ENCODE measurements around the gene TCEA2.
"Not testable (repeated sequence)": the region's sequence is repeated elsewhere in the genome, so short reads cannot be mapped to it uniquely, and the experiment has no call there.

Gene TCEA2

GRCh38 chr20:64116016-64116415 is 53.0 kb downstream of the TCEA2 start:
- Histone ChIP-seq H2AFZ (ENCODE audit: low read length) (no peak overlapping the region), H3K9me2 (replicated peaks; ENCODE audit: insufficient read depth, low read length) (no peaks in the 10 kb centered on the region), H3K79me2 (ENCODE audit: low read length) (no peaks in the 10 kb centered on the region), H3F3A (ENCODE audit: insufficient read depth, low read length) (no peaks in the 10 kb centered on the region), H4K20me1 (ENCODE audit: insufficient read depth, low read length) (no peaks in the 10 kb centered on the region), H3K9ac (ENCODE audit: low read length) (no peak overlapping the region), H3K36me3 (replicated peaks; ENCODE audit: insufficient read depth, low read length) (no peaks in the 10 kb centered on the region), H3K27me3 (replicated peaks; ENCODE audit: insufficient read depth, low read length) (peaks cover 71% of the 10 kb centered on the region), H3K9me3 (replicated peaks; ENCODE audit: insufficient read depth, low read length) (no peaks in the 10 kb centered on the region), H3K4me1 (ENCODE audit: low read length) (no peaks in the 10 kb centered on the region), H3K4me2 (ENCODE audit: low read depth, low read length) (no peak overlapping the region), H3K4me3 (ENCODE audit: low read length) (no peak overlapping the region), H3K27ac (ENCODE audit: low read length) (no peak overlapping the region)
- no peak for DNase-seq
- no peak for TF ChIP-seq EZH2 (optimal IDR thresholded peaks at IDR 0.05; ENCODE audit: low read depth, low read length)
- no peak for TF ChIP-seq EZH2phosphoT487 (IDR thresholded peaks at IDR 0.05; ENCODE audit: low read length)
- TF ChIP-seq CTCF (IDR thresholded peaks at IDR 0.05; ENCODE audit: low read length) = no peak

- Histone ChIP-seq H3K36me3 (replicated peaks; ENCODE audit: insufficient read depth, low read length) (no peaks in the 10 kb centered on the region), H3K9ac (ENCODE audit: low read length) (no peak overlapping the region), H3K4me1 (ENCODE audit: low read length) (no peaks in the 10 kb centered on the region), H3K27me3 (replicated peaks; ENCODE audit: insufficient read depth, low read length) (peaks cover 72% of the 10 kb centered on the region), H3K4me2 (ENCODE audit: low read depth, low read length) (no peak overlapping the region), H3K9me2 (replicated peaks; ENCODE audit: insufficient read depth, low read length) (no peaks in the 10 kb centered on the region), H2AFZ (ENCODE audit: low read length) (no peak overlapping the region), H4K20me1 (ENCODE audit: insufficient read depth, low read length) (no peaks in the 10 kb centered on the region), H3K27ac (ENCODE audit: low read length) (no peak overlapping the region), H3F3A (ENCODE audit: insufficient read depth, low read length) (no peaks in the 10 kb centered on the region), H3K9me3 (replicated peaks; ENCODE audit: insufficient read depth, low read length) (no peaks in the 10 kb centered on the region), H3K4me3 (ENCODE audit: low read length) (no peak overlapping the region), H3K79me2 (ENCODE audit: low read length) (no peaks in the 10 kb centered on the region)
- TF ChIP-seq EZH2 (optimal IDR thresholded peaks at IDR 0.05; ENCODE audit: low read depth, low read length) = no peak
- no peak for TF ChIP-seq CTCF (IDR thresholded peaks at IDR 0.05; ENCODE audit: low read length)
- TF ChIP-seq EZH2phosphoT487 (IDR thresholded peaks at IDR 0.05; ENCODE audit: low read length) = no peak
- no peak for DNase-seq
These were observed 53.8 kb downstream of the TCEA2 start for GRCh38 chr20:64116541-64117431.

- H3K9me3 ChIP-seq (replicated peaks; ENCODE audit: insufficient read depth, low read length); H3K9ac ChIP-seq (ENCODE audit: low read length); H3K4me3 ChIP-seq (ENCODE audit: low read length); H3K27ac ChIP-seq (ENCODE audit: low read length); H3K4me1 ChIP-seq (ENCODE audit: low read length); H3K9me2 ChIP-seq (replicated peaks; ENCODE audit: insufficient read depth, low read length); H2AFZ ChIP-seq (ENCODE audit: low read length); H3K36me3 ChIP-seq (replicated peaks; ENCODE audit: insufficient read depth, low read length); H3F3A ChIP-seq (ENCODE audit: insufficient read depth, low read length); DNase-seq; H4K20me1 ChIP-seq (ENCODE audit: insufficient read depth, low read length); H3K79me2 ChIP-seq (ENCODE audit: low read length); H3K4me2 ChIP-seq (ENCODE audit: low read depth, low read length): not testable (repeated sequence)
- peaks cover 72% of the 10 kb centered on the region for H3K27me3 ChIP-seq (replicated peaks; ENCODE audit: insufficient read depth, low read length)
These were observed 54.4 kb downstream of the TCEA2 start for GRCh38 chr20:64117432-64117777.

GRCh38 chr20:64119301-64119680 is 56.3 kb downstream of the TCEA2 start:
- no peaks in the 10 kb centered on the region for H3K9me3 ChIP-seq (replicated peaks; ENCODE audit: insufficient read depth, low read length)
- no peaks in the 10 kb centered on the region for H4K20me1 ChIP-seq (ENCODE audit: insufficient read depth, low read length)
- H3K36me3 ChIP-seq (replicated peaks; ENCODE audit: insufficient read depth, low read length) = no peaks in the 10 kb centered on the region
- H3K4me1 ChIP-seq (ENCODE audit: low read length) = no peaks in the 10 kb centered on the region
- no peak overlapping the region for H3K4me3 ChIP-seq (ENCODE audit: low read length)
- no peak for DNase-seq
- H3K4me2 ChIP-seq (ENCODE audit: low read depth, low read length) = no peak overlapping the region
- H3F3A ChIP-seq (ENCODE audit: insufficient read depth, low read length) = no peaks in the 10 kb centered on the region
- TF ChIP-seq EZH2phosphoT487 (IDR thresholded peaks at IDR 0.05; ENCODE audit: low read length) (no peak), EZH2 (optimal IDR thresholded peaks at IDR 0.05; ENCODE audit: low read depth, low read length) (no peak), CTCF (IDR thresholded peaks at IDR 0.05; ENCODE audit: low read length) (no peak)
- H3K27me3 ChIP-seq (replicated peaks; ENCODE audit: insufficient read depth, low read length) = peaks cover 66% of the 10 kb centered on the region
- no peak overlapping the region for H3K27ac ChIP-seq (ENCODE audit: low read length)
- no peak overlapping the region for H3K9ac ChIP-seq (ENCODE audit: low read length)
- H2AFZ ChIP-seq (ENCODE audit: low read length) = no peak overlapping the region
- H3K9me2 ChIP-seq (replicated peaks; ENCODE audit: insufficient read depth, low read length) = no peaks in the 10 kb centered on the region
- no peaks in the 10 kb centered on the region for H3K79me2 ChIP-seq (ENCODE audit: low read length)

Data from MM.1S (cell line).